IMR-90 (cell line): ENCODE data around the gene FGF12. TPM values are rescaled to one million over a fixed set of nuclear protein-coding genes. Genes with fewer than 3 reads are reported as not detected.

ENCODE experiments used
- ATAC-seq: fragments of 200-7000 bp; cut with Tn5 transposase; 2 replicates; pipeline ENCODE4 v1.9.1; 2020; ENCODE audit warnings: low read depth, mild to moderate bottlenecking, moderate library complexity
- BruUV-seq: library from RNA; stranded (reverse); fragments of 400-500 nt; replicated peaks from 2 replicates; lab custom pipeline; 2021; lab: Mats Ljungman, UMichigan
- CTCF ChIA-PET: fragments of 300-600 bp; formaldehyde crosslinking; extraction: SDS; loops from one replicate; lab custom pipeline; 2021; ENCODE audit warnings: antibody characterized with exemption; lab: Yijun Ruan, JAX
- POLR2A ChIA-PET: fragments of 300-600 bp; sonication (Branson Sonifier 250); formaldehyde crosslinking; loops from one replicate; lab custom pipeline; 2022; ENCODE audit warnings: antibody characterized with exemption; ENCODE audit not compliant: unreplicated experiment; lab: Charles Lee
- DNase-seq: peaks from one replicate; pipeline ENCODE4 v3.0.0; 2013
- H2AFZ ChIP-seq: replicated peaks from 2 replicates; pipeline ENCODE3; 2013; ENCODE audit warnings: low read length, mild to moderate bottlenecking; ENCODE audit not compliant: poor library complexity
- H2AK5ac ChIP-seq: 2 replicates; pipeline ENCODE4 v1.6.1; 2013; ENCODE audit warnings: low read depth, low read length, inconsistent platforms
- H2AK9ac ChIP-seq: replicated peaks from 2 replicates; pipeline ENCODE3; 2013; ENCODE audit warnings: mild to moderate bottlenecking, low read depth, low read length, moderate library complexity; ENCODE audit not compliant: poor library complexity
- H2BK120ac ChIP-seq: 2 replicates; pipeline ENCODE4 v1.6.1; 2013; ENCODE audit warnings: low read depth, low read length, inconsistent platforms
- H2BK15ac ChIP-seq: 3 replicates; pipeline ENCODE4 v1.6.1; 2013; ENCODE audit warnings: low read depth, low read length, inconsistent platforms
- H2BK20ac ChIP-seq: 2 replicates; pipeline ENCODE4 v1.6.1; 2013; ENCODE audit warnings: low read depth, mild to moderate bottlenecking, inconsistent platforms, low read length, moderate library complexity
- H2BK5ac ChIP-seq: 2 replicates; pipeline ENCODE4 v1.6.1; 2013; ENCODE audit warnings: mild to moderate bottlenecking, low read depth, low read length, inconsistent platforms; ENCODE audit not compliant: poor library complexity, severe bottlenecking
- H3K14ac ChIP-seq: replicated peaks from 2 replicates; pipeline ENCODE4 v1.6.1; 2013; ENCODE audit warnings: low read depth, low read length, inconsistent platforms
- H3K18ac ChIP-seq: 2 replicates; pipeline ENCODE4 v1.6.1; 2013; ENCODE audit warnings: low read depth, low read length, control low read depth
- H3K23ac ChIP-seq: 2 replicates; pipeline ENCODE4 v1.6.1; 2013; ENCODE audit warnings: low read depth, low read length, inconsistent platforms
- H3K27ac ChIP-seq: 2 replicates; pipeline ENCODE4 v1.5.1; 2013; ENCODE audit warnings: mild to moderate bottlenecking, control low read depth, low read length; ENCODE audit not compliant: insufficient read depth
- H3K27me3 ChIP-seq: 2 replicates; pipeline ENCODE4 v1.6.1; 2013; ENCODE audit warnings: low read length; ENCODE audit not compliant: control insufficient read depth, insufficient read depth
- H3K36me3 ChIP-seq: 2 replicates; pipeline ENCODE4 v1.6.1; 2013; ENCODE audit warnings: low read length, mixed read lengths; ENCODE audit not compliant: control insufficient read depth, insufficient read depth
- H3K4ac ChIP-seq: 2 replicates; pipeline ENCODE4 v1.6.1; 2013; ENCODE audit warnings: low read depth, low read length, inconsistent platforms
- H3K4me1 ChIP-seq: 2 replicates; pipeline ENCODE4 v1.6.1; 2013; ENCODE audit warnings: low read length, mixed read lengths; ENCODE audit not compliant: control insufficient read depth, insufficient read depth
- H3K4me2 ChIP-seq: 2 replicates; pipeline ENCODE4 v1.6.1; 2013; ENCODE audit warnings: low read depth, mild to moderate bottlenecking, control low read depth, low read length, moderate library complexity
- H3K4me3 ChIP-seq: 2 replicates; pipeline ENCODE4 v1.5.1; 2013; ENCODE audit warnings: low read depth, mild to moderate bottlenecking, control low read depth, low read length, moderate library complexity; ENCODE audit not compliant: insufficient read depth
- H3K56ac ChIP-seq: 2 replicates; pipeline ENCODE4 v1.6.1; 2013; ENCODE audit warnings: low read length, inconsistent platforms; ENCODE audit not compliant: insufficient read depth; ENCODE audit errors: extremely low read depth
- H3K79me1 ChIP-seq, 2 experiments: 2 replicates each; pipeline ENCODE4 v1.6.1; 2013; ENCODE audit warnings: low read length in 2 of 2, inconsistent platforms in 1 of 2, low read depth in 1 of 2
- H3K9ac ChIP-seq: 2 replicates; pipeline ENCODE4 v1.6.1; 2013; ENCODE audit warnings: low read depth, low read length, control low read depth
- H3K9me1 ChIP-seq: 2 replicates; pipeline ENCODE4 v1.6.1; 2013; ENCODE audit warnings: low read length, inconsistent platforms; ENCODE audit not compliant: insufficient read depth
- H3K9me3 ChIP-seq: 2 replicates; pipeline ENCODE4 v1.6.1; 2013; ENCODE audit warnings: low read length; ENCODE audit not compliant: control insufficient read depth, insufficient read depth
- H4K20me1 ChIP-seq: 2 replicates; pipeline ENCODE4 v1.6.1; 2013; ENCODE audit warnings: low read length, inconsistent platforms; ENCODE audit not compliant: insufficient read depth
- H4K5ac ChIP-seq: 2 replicates; pipeline ENCODE4 v1.6.1; 2013; ENCODE audit warnings: mild to moderate bottlenecking, low read depth, low read length, control low read depth
- H4K8ac ChIP-seq, 2 experiments: 2 replicates each; pipeline ENCODE4 v1.6.1; 2013; ENCODE audit warnings: low read depth in 2 of 2, low read length in 2 of 2, control low read depth in 1 of 2, inconsistent platforms in 1 of 2
- H4K91ac ChIP-seq: 2 replicates; pipeline ENCODE4 v1.6.1; 2013; ENCODE audit warnings: low read depth, low read length, inconsistent platforms; ENCODE audit not compliant: insufficient read depth
- BHLHE40 ChIP-seq: fragments of 150-350 bp; IDR thresholded peaks from 2 replicates; pipeline ENCODE4 v1.6.1; 2016; ENCODE audit warnings: mild to moderate bottlenecking, low read depth, low read length
- MAFK ChIP-seq: IDR thresholded peaks from 2 replicates; pipeline ENCODE4 v1.6.1; 2012; ENCODE audit warnings: low read depth, low read length, improper control_type of control experiment
- RAD21 ChIP-seq: IDR thresholded peaks from 2 replicates; pipeline ENCODE4 v1.6.1; 2012; ENCODE audit warnings: low read length, improper control_type of control experiment
- RCOR1 ChIP-seq: IDR thresholded peaks from 2 replicates; pipeline ENCODE4 v1.6.1; 2012; ENCODE audit warnings: mild to moderate bottlenecking, low read length, improper control_type of control experiment; ENCODE audit not compliant: insufficient replicate concordance
- WGBS, 2 experiments: methylation state at CpG; one replicate each; pipeline versions ENCODE4 v1.1.5 to v1.1.7; 2013; ENCODE audit warnings: missing lambda C conversion rate in 2 of 2; ENCODE audit not compliant: insufficient read length in 1 of 2; ENCODE audit errors: extremely low coverage in 2 of 2; 5-methylcytosine and 5-hydroxymethylcytosine counted together
- dilution Hi-C: fragments of 300-500 bp; cut with HindIII; formaldehyde crosslinking; loops from one replicate; pipeline ENCODE4 v1.14.3; 2018; ENCODE audit warnings: low sequenced_read_pairs; ENCODE audit not compliant: unreplicated experiment
- in situ Hi-C: fragments of 300-500 bp; cut with MboI; formaldehyde crosslinking; loops from 3 replicates; pipeline ENCODE4 v1.14.3; 2019; ENCODE audit warnings: low sequenced_read_pairs, inconsistent platforms, mixed read lengths
- intact Hi-C: fragments of 100-400 bp; cut with micrococcal nuclease; formaldehyde crosslinking; loops from 2 replicates; pipeline ENCODE4 v1.10.0; 2022
- polyA plus RNA-seq, 3 experiments: library from polyadenylated mRNA; depleted of rRNA; stranded (reverse); fragments of >200 nt; gene quantifications; 2 replicates each; pipeline ENCODE4 v1.2.3, GENCODE V29; 2012; ENCODE audit warnings: low replicate concordance in 1 of 3
- total RNA-seq: library from RNA; depleted of rRNA; stranded (reverse); fragments of >200 nt; gene quantifications from 2 replicates; pipeline ENCODE4 v1.2.3, GENCODE V29; 2012

Gene FGF12
- total and polyA plus RNA-seq, 2 of the 4 experiments (the other 2 are of a cell fraction): not detected

- no peak overlapping the region for H4K91ac ChIP-seq
- ATAC-seq (no peak), DNase-seq (no peak)
- H3K4me2 ChIP-seq: no peak overlapping the region
- BruUV-seq: no TSS peak
- no peak overlapping the region for H3K14ac ChIP-seq
- no peak overlapping the region for H2AK5ac ChIP-seq
- CTCF ChIA-PET: no interaction called here
- no peak overlapping the region for H2AK9ac ChIP-seq
- TF ChIP-seq RCOR1 (no peak), MAFK (no peak), RAD21 (no peak), BHLHE40 (no peak)
- in situ Hi-C loops (no loop called here), dilution Hi-C loops (no loop called here), intact Hi-C loops (no loop called here)
- H2BK20ac ChIP-seq: no peak overlapping the region
- H3K23ac ChIP-seq: no peak overlapping the region
- POLR2A ChIA-PET: no interaction called here
- H3K9ac ChIP-seq: no peak overlapping the region
- no peak overlapping the region for H3K4me3 ChIP-seq
- H4K20me1 ChIP-seq: no peaks in the 10 kb centered on the region
- no peak overlapping the region for H4K5ac ChIP-seq
- H3K27ac ChIP-seq: no peak overlapping the region
- no peaks in the 10 kb centered on the region for H3K36me3 ChIP-seq
- H2BK5ac ChIP-seq: no peak overlapping the region
- H3K79me1 ChIP-seq: no peaks in the 10 kb centered on the region
- H2BK120ac ChIP-seq: no peak overlapping the region
- H3K4ac ChIP-seq: no peak overlapping the region
- no peak overlapping the region for H3K18ac ChIP-seq
- no peaks in the 10 kb centered on the region for H3K9me1 ChIP-seq
- WGBS, 2 experiments: no CpG with 5 or more reads among the region's 3 CpGs
- no peak overlapping the region for H2AFZ ChIP-seq
- no peak overlapping the region for H3K56ac ChIP-seq
- H2BK15ac ChIP-seq: no peak overlapping the region
- H3K9me3 ChIP-seq: no peaks in the 10 kb centered on the region; the same call in none of the 2 replicates
- no peak overlapping the region for H4K8ac ChIP-seq
- no peaks in the 10 kb centered on the region for H3K27me3 ChIP-seq
- no peaks in the 10 kb centered on the region for H3K4me1 ChIP-seq
Measured at GRCh38 chr3:192351441-192351840, 375.9 kb downstream of the FGF12 start.
